ENCODE measurements around the gene CELF1. TPM values are rescaled to one million over a fixed set of nuclear protein-coding genes. Genes with fewer than 3 reads are reported as not detected.

The CELF1 gene
- total RNA-seq, 1 experiment from 2014 or later, result 152 TPM

GRCh38 chr11:47451436-47451835 is 101.5 kb downstream of the CELF1 start:
- H3K4me3 Mint-ChIP-seq (ENCODE audit: unreplicated experiment), result no peak overlapping the region
- intact Hi-C loops (cut with micrococcal nuclease; ENCODE audit: unreplicated experiment), result no loop called here
- no peak overlapping the region for H3K4me3 ChIP-seq (ENCODE audit: low read depth, low read length)
- no peaks in the 10 kb centered on the region for H3K36me3 ChIP-seq (ENCODE audit: control insufficient read depth, insufficient read depth, low read length)
- POLR2A ChIA-PET, result no interaction called here
- H3K27me3 Mint-ChIP-seq (ENCODE audit: insufficient read depth, unreplicated experiment), result no peaks in the 10 kb centered on the region
- H3K27ac Mint-ChIP-seq (ENCODE audit: unreplicated experiment), result no peak overlapping the region
- peaks cover 39% of the 10 kb centered on the region for H3K36me3 Mint-ChIP-seq (ENCODE audit: insufficient read depth, unreplicated experiment)
- H3K9me3 ChIP-seq, result no peaks in the 10 kb centered on the region
- no peaks in the 10 kb centered on the region for H3K4me1 Mint-ChIP-seq (ENCODE audit: low read depth, unreplicated experiment)
- H3K4me1 ChIP-seq, result no peaks in the 10 kb centered on the region
- no TSS peak for BruUV-seq (replicated peaks)
- no peaks in the 10 kb centered on the region for H3K9me3 Mint-ChIP-seq (ENCODE audit: unreplicated experiment)
- no peaks in the 10 kb centered on the region for H3K27me3 ChIP-seq (replicated peaks; ENCODE audit: control insufficient read depth, insufficient read depth, low read length)
- no peak for TF ChIP-seq CTCF (IDR thresholded peaks at IDR 0.05; ENCODE audit: insufficient read depth in 1 of 2, low read depth in 1 of 2, low read length in 1 of 2, severe bottlenecking in 1 of 2, unreplicated experiment in 1 of 2)
- CTCF ChIA-PET, result no interaction called here
- no peak for DNase-seq

DNA sequence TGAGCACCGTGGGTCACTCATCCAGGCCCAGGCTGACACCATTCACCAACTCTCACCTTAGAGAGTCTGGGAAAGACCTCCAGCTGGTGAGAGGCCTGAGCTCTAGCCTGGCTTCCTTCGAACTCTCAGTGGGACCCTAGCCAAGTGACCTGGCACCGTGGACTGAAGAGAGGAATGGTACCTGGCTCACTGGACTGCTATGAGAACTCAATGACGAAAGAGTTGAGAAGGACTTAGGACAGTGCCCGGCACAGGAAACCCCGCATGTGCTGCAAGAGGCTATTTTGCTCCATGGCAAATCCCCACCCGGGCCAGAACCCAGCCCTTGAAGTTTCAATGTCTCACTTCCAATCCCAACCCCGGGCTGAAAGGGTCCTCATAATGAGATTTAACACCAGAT is 103.4 kb downstream of the CELF1 start:
- H3K36me3 Mint-ChIP-seq (ENCODE audit: insufficient read depth, unreplicated experiment), result peaks cover 26% of the 10 kb centered on the region
- H3K27me3 Mint-ChIP-seq (ENCODE audit: insufficient read depth, unreplicated experiment), result no peaks in the 10 kb centered on the region
- H3K4me1 Mint-ChIP-seq (ENCODE audit: low read depth, unreplicated experiment), result no peaks in the 10 kb centered on the region
- intact Hi-C loops (cut with micrococcal nuclease; ENCODE audit: unreplicated experiment), result no loop called here
- H3K9me3 ChIP-seq, result no peaks in the 10 kb centered on the region
- peak overlapping the region; percentile 27 for H3K27ac Mint-ChIP-seq (ENCODE audit: unreplicated experiment)
- no TSS peak for BruUV-seq (replicated peaks)
- no peak overlapping the region for H3K4me3 ChIP-seq (ENCODE audit: low read depth, low read length)
- ChIA-PET POLR2A (no interaction called here), CTCF (interaction anchor here (0.8 kb wide), 1 partner anchor 120 kb away, joined by 3 read pairs; no protein-coding TSS in a partner anchor)
- DNase-seq, result no peak
- no peak overlapping the region for H3K4me3 Mint-ChIP-seq (ENCODE audit: unreplicated experiment)
- no peaks in the 10 kb centered on the region for H3K9me3 Mint-ChIP-seq (ENCODE audit: unreplicated experiment)
- H3K4me1 ChIP-seq, result no peaks in the 10 kb centered on the region
- no peaks in the 10 kb centered on the region for H3K36me3 ChIP-seq (ENCODE audit: control insufficient read depth, insufficient read depth, low read length)
- no peak for TF ChIP-seq CTCF (IDR thresholded peaks at IDR 0.05; ENCODE audit: insufficient read depth in 1 of 2, low read depth in 1 of 2, low read length in 1 of 2, severe bottlenecking in 1 of 2, unreplicated experiment in 1 of 2)
- no peaks in the 10 kb centered on the region for H3K27me3 ChIP-seq (replicated peaks; ENCODE audit: control insufficient read depth, insufficient read depth, low read length)

DNA sequence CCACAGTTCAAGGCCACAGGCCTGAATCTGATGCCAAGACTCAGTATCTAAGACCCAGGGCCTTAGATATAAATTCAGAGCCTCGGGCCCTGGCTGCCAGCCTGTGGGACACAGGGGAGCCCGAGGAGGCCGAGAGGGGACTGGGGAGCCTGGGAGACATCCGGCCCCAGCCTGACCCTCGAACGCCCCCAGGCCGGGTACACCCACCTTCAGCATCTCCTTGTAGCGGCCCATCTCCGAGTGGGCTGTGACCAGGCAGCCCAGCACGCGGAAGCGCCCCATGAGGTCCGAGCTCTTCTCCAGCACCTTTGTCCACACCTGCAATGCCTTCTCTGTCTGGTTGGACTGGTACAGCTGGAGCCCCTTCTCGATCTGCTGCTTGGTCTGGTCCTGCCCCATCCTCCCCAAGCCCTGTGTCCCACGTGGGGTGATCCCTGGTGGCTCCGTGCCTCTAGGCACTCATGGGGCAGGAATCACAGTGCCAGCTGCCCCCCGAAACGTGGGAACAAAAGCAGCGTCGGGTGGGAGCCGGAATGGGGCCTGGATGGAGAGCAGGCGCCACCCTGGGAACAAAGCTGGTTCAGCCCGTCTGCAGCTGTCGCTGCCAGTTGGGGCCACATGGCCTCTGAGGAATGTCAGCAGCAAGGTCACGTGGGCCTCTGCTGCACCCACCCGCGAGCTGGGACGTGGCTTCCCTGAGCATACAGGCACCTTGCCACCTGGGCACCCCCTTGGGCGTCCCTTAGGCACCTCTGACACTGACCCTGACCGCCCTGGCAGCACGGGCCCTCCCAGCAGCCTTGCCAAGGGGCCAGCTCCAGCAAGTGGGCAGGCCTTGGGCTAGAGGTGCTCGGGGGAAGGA is 104.1 kb downstream of the CELF1 start, which contains the start of gene RAPSN:
Gene RAPSN (minus strand): TSS at position 571 of the 862 bp plus-strand sequence. CDS start 172 bp downstream, at position 399.
- Mint-ChIP-seq H3K4me1 (ENCODE audit: low read depth, unreplicated experiment) (no peaks in the 10 kb centered on the region), H3K9me3 (ENCODE audit: unreplicated experiment) (no peaks in the 10 kb centered on the region)

More for the DNA sequence above, 104.1 kb downstream of the CELF1 start, which contains the start of gene RAPSN:
- no peak for TF ChIP-seq CTCF (IDR thresholded peaks at IDR 0.05; ENCODE audit: insufficient read depth in 1 of 2, low read depth in 1 of 2, low read length in 1 of 2, severe bottlenecking in 1 of 2, unreplicated experiment in 1 of 2)
- DNase-seq, result no peak
- intact Hi-C loops (cut with micrococcal nuclease; ENCODE audit: unreplicated experiment), result no loop called here
- no peaks in the 10 kb centered on the region for H3K36me3 ChIP-seq (ENCODE audit: control insufficient read depth, insufficient read depth, low read length)
- H3K27ac Mint-ChIP-seq (ENCODE audit: unreplicated experiment), result peak within 1 kb of the TSS; percentile 27
- no peaks in the 10 kb centered on the region for H3K4me1 ChIP-seq
- H3K9me3 ChIP-seq, result no peaks in the 10 kb centered on the region
- no peaks in the 10 kb centered on the region for H3K27me3 Mint-ChIP-seq (ENCODE audit: insufficient read depth, unreplicated experiment)
- no peak within 1 kb of the TSS for H3K4me3 ChIP-seq (ENCODE audit: low read depth, low read length)
- CTCF ChIA-PET, result interaction anchor here (0.8 kb wide), 1 partner anchor 120 kb away, joined by 3 read pairs; no protein-coding TSS in a partner anchor
- peaks cover 20% of the 10 kb centered on the region for H3K36me3 Mint-ChIP-seq (ENCODE audit: insufficient read depth, unreplicated experiment)
- no peaks in the 10 kb centered on the region for H3K27me3 ChIP-seq (replicated peaks; ENCODE audit: control insufficient read depth, insufficient read depth, low read length)
- H3K4me3 Mint-ChIP-seq (ENCODE audit: unreplicated experiment), result no peak within 1 kb of the TSS
- POLR2A ChIA-PET, result no interaction called here
- BruUV-seq (replicated peaks), result no TSS peak
